Activated CD8-positive, alpha-beta T cell treated with anti-CD3 and anti-CD28 coated beads for 36 hours (primary cell): ENCODE measurements around the gene TRMT61A. TPM values are rescaled to one million over a fixed set of nuclear protein-coding genes. Genes with fewer than 3 reads are reported as not detected.
A peak's percentile ranks its signal among the peaks of the same experiment; 100 is the strongest.

Experiments used
- ATAC-seq: fragments of 200-7000 bp; cut with Tn5 transposase; one replicate; pipeline ENCODE4 v1.10.0; 2021; ENCODE audit warnings: mild to moderate bottlenecking, moderate library complexity
- CTCF ChIA-PET: fragments of 350-600 bp; sonication (Branson Sonifier 250); formaldehyde crosslinking; loops from one replicate; lab custom pipeline; 2021; ENCODE audit warnings: antibody characterized with exemption; lab: Charles Lee
- POLR2A ChIA-PET: fragments of 350-600 bp; sonication (Branson Sonifier 250); formaldehyde crosslinking; loops from one replicate; lab custom pipeline; 2021; ENCODE audit warnings: antibody characterized with exemption; lab: Charles Lee
- DNase-seq: peaks from one replicate; pipeline ENCODE4 v3.0.0-alpha.2; 2020
- H3K27ac Mint-ChIP-seq: one replicate; pipeline ENCODE4 v1.8.0; 2021; ENCODE audit warnings: mild to moderate bottlenecking, mixed read lengths
- H3K27me3 Mint-ChIP-seq: one replicate; pipeline ENCODE4 v1.8.0; 2021; ENCODE audit warnings: mixed read lengths
- H3K36me3 Mint-ChIP-seq: one replicate; pipeline ENCODE4 v1.8.0; 2021; ENCODE audit warnings: low read depth, mixed read lengths
- H3K4me1 Mint-ChIP-seq: one replicate; pipeline ENCODE4 v1.8.0; 2021; ENCODE audit warnings: low read depth, mixed read lengths
- H3K4me3 Mint-ChIP-seq: one replicate; pipeline ENCODE4 v1.8.0; 2021; ENCODE audit warnings: mild to moderate bottlenecking, moderate library complexity, mixed read lengths
- H3K9me3 Mint-ChIP-seq: one replicate; pipeline ENCODE4 v1.8.0; 2021; ENCODE audit warnings: mixed read lengths
- intact Hi-C: fragments of 100-400 bp; cut with micrococcal nuclease; formaldehyde crosslinking; loops from one replicate; pipeline ENCODE4 v1.10.0; 2022
- total RNA-seq, 2 experiments: library from RNA; stranded (reverse); gene quantifications; one replicate each; pipeline ENCODE4 v1.2.3, GENCODE V29; 2021
- TF ChIP-seq, protein P1 (sequence below): fragments of 200-600 bp; IDR thresholded peaks from one replicate; pipeline ENCODE4 v1.8.0; 2022; ENCODE audit warnings: antibody characterized with exemption, mild to moderate bottlenecking

Gene TRMT61A
- total RNA-seq, result 1 to 10 TPM; 9.9 TPM

DNA sequence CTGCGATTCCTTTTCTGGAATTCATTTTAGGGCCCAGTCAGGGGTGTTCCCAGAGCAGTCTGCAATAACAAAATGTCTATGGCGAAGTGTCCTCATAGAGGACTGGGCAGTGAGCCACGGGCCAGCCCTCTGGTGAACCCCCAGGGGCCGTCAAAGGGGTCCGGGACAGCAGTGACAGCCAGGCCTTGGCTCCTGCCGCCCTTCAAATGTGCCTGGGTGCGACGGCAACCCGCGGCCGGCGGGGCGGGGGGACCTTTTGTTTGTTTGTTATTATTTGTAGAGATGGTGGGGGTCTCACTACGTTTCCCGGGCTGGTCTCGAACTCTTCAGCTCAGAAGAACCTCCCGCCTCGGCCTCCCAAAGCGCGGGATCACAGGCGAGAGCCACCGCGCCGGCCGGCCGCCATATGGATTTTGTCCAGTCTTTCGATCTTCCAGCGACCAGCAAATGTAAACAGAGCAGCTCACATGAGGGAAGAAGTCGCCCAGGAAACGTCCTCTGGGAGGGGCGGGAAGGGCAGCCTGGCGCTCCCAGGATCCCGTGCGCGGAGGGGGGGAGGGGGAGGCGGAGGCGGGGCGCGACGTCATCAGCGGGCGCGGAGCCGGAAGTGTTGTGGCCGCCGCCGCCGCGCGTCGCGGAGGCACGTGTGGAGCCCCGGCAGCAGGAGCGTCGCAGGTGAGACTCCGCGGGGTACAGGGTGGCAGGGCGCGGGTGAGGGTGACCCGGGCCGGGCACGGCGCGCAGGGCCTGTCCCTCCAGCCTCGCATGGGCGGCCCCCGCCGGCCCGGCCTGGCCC, at the start of gene TRMT61A:
TRMT61A (plus strand) TSS at position 610 of the 796 bp plus-strand sequence. CDS start 783 bp downstream, outside the sequence.
- Mint-ChIP-seq H3K4me1 (peaks cover 34% of the 10 kb centered on the region), H3K27me3 (peaks cover 6% of the 10 kb centered on the region), H3K9me3 (no peaks in the 10 kb centered on the region), H3K36me3 (peaks cover 13% of the 10 kb centered on the region), H3K4me3 (peak within 1 kb of the TSS; percentile 94), H3K27ac (peak within 1 kb of the TSS; percentile 95)
- ATAC-seq, result peak; percentile 74
- intact Hi-C loops, result no loop called here
- ChIA-PET CTCF (interaction anchor here (1.1 to 4.7 kb wide), 5 partner anchors 10 to 184 kb away, joined by 3 to 31 read pairs (median 3); no protein-coding TSS in a partner anchor), POLR2A (interaction anchor here (1.1 to 4.3 kb wide), 9 partner anchors 7 to 101 kb away, joined by 3 to 28 read pairs (median 4); partner anchors contain the start of genes BAG5, COA8 and KLC1)
- peak; percentile 71 for DNase-seq
- TF ChIP-seq, protein P1, sequence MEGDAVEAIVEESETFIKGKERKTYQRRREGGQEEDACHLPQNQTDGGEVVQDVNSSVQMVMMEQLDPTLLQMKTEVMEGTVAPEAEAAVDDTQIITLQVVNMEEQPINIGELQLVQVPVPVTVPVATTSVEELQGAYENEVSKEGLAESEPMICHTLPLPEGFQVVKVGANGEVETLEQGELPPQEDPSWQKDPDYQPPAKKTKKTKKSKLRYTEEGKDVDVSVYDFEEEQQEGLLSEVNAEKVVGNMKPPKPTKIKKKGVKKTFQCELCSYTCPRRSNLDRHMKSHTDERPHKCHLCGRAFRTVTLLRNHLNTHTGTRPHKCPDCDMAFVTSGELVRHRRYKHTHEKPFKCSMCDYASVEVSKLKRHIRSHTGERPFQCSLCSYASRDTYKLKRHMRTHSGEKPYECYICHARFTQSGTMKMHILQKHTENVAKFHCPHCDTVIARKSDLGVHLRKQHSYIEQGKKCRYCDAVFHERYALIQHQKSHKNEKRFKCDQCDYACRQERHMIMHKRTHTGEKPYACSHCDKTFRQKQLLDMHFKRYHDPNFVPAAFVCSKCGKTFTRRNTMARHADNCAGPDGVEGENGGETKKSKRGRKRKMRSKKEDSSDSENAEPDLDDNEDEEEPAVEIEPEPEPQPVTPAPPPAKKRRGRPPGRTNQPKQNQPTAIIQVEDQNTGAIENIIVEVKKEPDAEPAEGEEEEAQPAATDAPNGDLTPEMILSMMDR, result no peak

DNA sequence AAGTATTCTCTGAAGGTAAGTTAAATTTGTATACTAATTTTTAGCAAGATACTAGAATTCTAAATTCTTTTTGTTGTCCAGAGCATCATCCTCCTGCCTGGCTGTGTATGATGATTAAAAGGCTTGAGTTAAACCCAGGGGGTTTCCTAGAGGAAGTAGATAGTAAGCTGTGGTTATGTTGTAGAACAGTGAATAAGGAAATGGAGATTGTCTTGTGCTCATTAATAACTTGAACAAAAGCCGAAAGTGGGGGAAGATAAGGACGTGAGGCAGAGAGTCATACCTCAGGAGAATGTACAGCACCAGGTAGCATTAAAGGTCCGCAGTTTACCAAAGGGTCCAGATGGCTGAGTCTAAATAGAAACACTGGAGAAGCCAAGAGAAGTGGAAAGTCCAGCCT, 48.4 kb upstream of the TRMT61A start:
- Mint-ChIP-seq H3K4me3 (no peak overlapping the region), H3K4me1 (peaks cover 11% of the 10 kb centered on the region), H3K9me3 (no peaks in the 10 kb centered on the region), H3K27ac (peak overlapping the region; percentile 65), H3K36me3 (peaks cover 43% of the 10 kb centered on the region), H3K27me3 (no peaks in the 10 kb centered on the region)
- ChIA-PET POLR2A (no interaction called here), CTCF (no interaction called here)
- ATAC-seq, result peak; percentile 82
- TF ChIP-seq, protein P1, result no peak
- no peak for DNase-seq
- intact Hi-C loops, result no loop called here

DNA sequence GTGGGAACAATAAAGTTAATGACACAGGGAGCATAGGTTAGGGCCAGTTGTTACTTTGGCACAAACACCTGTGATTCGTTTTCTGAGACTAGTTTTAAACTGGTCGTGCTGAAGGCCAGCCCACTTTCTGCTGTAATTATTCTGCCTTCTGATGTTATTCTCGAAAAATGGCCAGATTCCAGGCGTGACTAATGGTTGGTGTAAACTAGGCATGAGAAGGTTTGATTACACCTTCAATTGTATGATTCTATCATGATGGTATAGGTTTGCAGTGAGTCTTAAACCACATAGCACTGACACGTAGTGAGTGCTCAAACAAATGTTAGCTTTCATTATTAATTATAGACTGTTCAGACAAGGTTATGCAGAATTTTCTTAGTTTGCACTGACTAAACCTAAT, 45.4 kb upstream of the TRMT61A start:
- CTCF ChIA-PET, result no interaction called here
- intact Hi-C loops, result no loop called here
- POLR2A ChIA-PET, result no interaction called here

DNA sequence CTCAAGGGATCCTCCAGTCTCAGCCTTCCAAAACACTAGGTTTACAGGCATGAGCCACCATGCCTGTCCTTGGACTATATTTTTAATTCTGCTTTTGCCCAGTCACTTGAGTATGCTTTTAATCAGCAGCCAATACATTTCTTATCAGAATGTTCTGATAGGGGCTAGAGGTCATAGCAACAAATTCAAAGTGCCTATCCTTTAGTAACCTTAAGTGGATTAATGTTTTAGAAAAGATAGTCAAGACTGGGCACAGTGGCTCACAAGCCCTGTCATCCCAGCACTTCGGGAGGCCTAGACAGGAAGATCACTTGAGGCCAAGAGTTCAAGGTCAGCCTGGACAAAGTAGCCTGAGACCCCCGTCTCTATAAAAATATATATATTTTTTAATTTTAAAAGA, 43.5 kb upstream of the TRMT61A start:
- no peak overlapping the region for H3K27ac Mint-ChIP-seq
- no peaks in the 10 kb centered on the region for H3K9me3 Mint-ChIP-seq
- no peak overlapping the region for H3K4me3 Mint-ChIP-seq
- peaks cover 6% of the 10 kb centered on the region for H3K4me1 Mint-ChIP-seq
- no peaks in the 10 kb centered on the region for H3K27me3 Mint-ChIP-seq
- POLR2A ChIA-PET, result interaction anchor here (0.6 kb wide), 1 partner anchor 173 kb away, joined by 3 read pairs; no protein-coding TSS in a partner anchor
- peaks cover 35% of the 10 kb centered on the region for H3K36me3 Mint-ChIP-seq
- CTCF ChIA-PET, result no interaction called here
- TF ChIP-seq, protein P1, result no peak
- intact Hi-C loops, result no loop called here
- ATAC-seq, result no peak
- DNase-seq, result no peak

More for the DNA sequence above, 45.4 kb upstream of the TRMT61A start:
- DNase-seq (no peak), ATAC-seq (no peak)
- H3K27ac Mint-ChIP-seq, result no peak overlapping the region
- H3K4me3 Mint-ChIP-seq, result no peak overlapping the region
- H3K36me3 Mint-ChIP-seq, result peaks cover 41% of the 10 kb centered on the region
- TF ChIP-seq, protein P1, result no peak
- H3K9me3 Mint-ChIP-seq, result no peaks in the 10 kb centered on the region
- H3K4me1 Mint-ChIP-seq, result peaks cover 11% of the 10 kb centered on the region
- no peaks in the 10 kb centered on the region for H3K27me3 Mint-ChIP-seq

DNA sequence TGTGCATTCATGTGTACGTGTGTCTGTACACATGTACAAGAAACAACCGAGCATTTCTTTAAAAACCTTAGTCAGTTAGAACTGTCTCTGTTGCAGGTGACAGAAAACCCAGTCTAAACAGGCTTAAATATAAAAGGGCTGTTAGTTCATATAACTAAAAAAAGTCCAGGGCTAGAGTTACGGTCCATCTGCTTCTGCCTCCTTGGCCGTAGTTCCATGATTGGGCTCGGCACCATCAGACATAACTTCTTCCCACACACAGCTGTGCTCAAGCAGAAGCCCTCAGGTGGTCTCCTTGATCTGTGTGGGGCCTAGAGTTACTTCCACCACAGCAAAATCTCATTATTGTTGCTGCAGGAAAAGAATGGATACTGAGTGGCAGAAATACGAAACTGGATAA, 40.9 kb upstream of the TRMT61A start:
- no peaks in the 10 kb centered on the region for H3K4me1 Mint-ChIP-seq

More for the DNA sequence above, 40.9 kb upstream of the TRMT61A start:
- H3K27ac Mint-ChIP-seq, result no peak overlapping the region
- TF ChIP-seq, protein P1, result no peak
- DNase-seq (no peak), ATAC-seq (no peak)
- peaks cover 16% of the 10 kb centered on the region for H3K36me3 Mint-ChIP-seq
- intact Hi-C loops, result no loop called here
- H3K9me3 Mint-ChIP-seq, result no peaks in the 10 kb centered on the region
- no peak overlapping the region for H3K4me3 Mint-ChIP-seq
- H3K27me3 Mint-ChIP-seq, result no peaks in the 10 kb centered on the region
- CTCF ChIA-PET, result interaction anchor here (1.3 to 2.2 kb wide), 2 partner anchors 12 to 31 kb away, joined by 4 to 5 read pairs; no protein-coding TSS in a partner anchor
- POLR2A ChIA-PET, result no interaction called here
